ENCODE measurements around the gene STK32B.
"Not testable (repeated sequence)": the region's sequence is repeated elsewhere in the genome, so short reads cannot be mapped to it uniquely, and the experiment has no call there.

The STK32B gene

GRCh38 chr4:5051278-5052203, at the start of gene STK32B:
Gene STK32B (plus strand): TSS chr4:5051480.
- DNase-seq: peak; percentile 53

- DNase-seq: not testable (repeated sequence)
Measured at GRCh38 chr4:5001641-5002040, 49.6 kb upstream of the STK32B start.

GRCh38 chr4:5003372-5003857, 47.9 kb upstream of the STK32B start:
- DNase-seq: no peak

- no peak for DNase-seq
Measured at GRCh38 chr4:5003918-5004317, 47.4 kb upstream of the STK32B start.

- DNase-seq: no peak
Measured at GRCh38 chr4:5004496-5004895, 46.8 kb upstream of the STK32B start.

- DNase-seq: not testable (repeated sequence)
Measured at GRCh38 chr4:5006932-5007331, 44.3 kb upstream of the STK32B start.

- no peak for DNase-seq
Measured at GRCh38 chr4:5009796-5010195, 41.5 kb upstream of the STK32B start.

- DNase-seq: no peak
Measured at GRCh38 chr4:5010984-5011383, 40.3 kb upstream of the STK32B start.

- DNase-seq: no peak
Measured at GRCh38 chr4:5012244-5012898, 38.9 kb upstream of the STK32B start.

- DNase-seq: no peak
Measured at GRCh38 chr4:5012958-5013357, 38.3 kb upstream of the STK32B start.

- DNase-seq: no peak
Measured at GRCh38 chr4:5014007-5014682, 37.1 kb upstream of the STK32B start.

- DNase-seq: no peak
Measured at GRCh38 chr4:5018096-5018495, 33.2 kb upstream of the STK32B start.

GRCh38 chr4:5018603-5019002, 32.7 kb upstream of the STK32B start:
- DNase-seq: no peak

GRCh38 chr4:5019274-5019673, 32.0 kb upstream of the STK32B start, which contains the start of gene CYTL1:
Gene CYTL1 (minus strand): TSS chr4:5019458. CDS start chr4:5019445, 13 bp downstream.
- DNase-seq: peak; percentile 21

- DNase-seq: no peak
Measured at GRCh38 chr4:5019796-5020195, 31.5 kb upstream of the STK32B start.

- no peak for DNase-seq
Measured at GRCh38 chr4:5020341-5020740, 30.9 kb upstream of the STK32B start.

- DNase-seq: no peak
Measured at GRCh38 chr4:5021546-5021945, 29.7 kb upstream of the STK32B start.

GRCh38 chr4:5024673-5025072, 26.6 kb upstream of the STK32B start:
- DNase-seq: no peak

- no peak for DNase-seq
Measured at GRCh38 chr4:5026371-5026770, 24.9 kb upstream of the STK32B start.

- no peak for DNase-seq
Measured at GRCh38 chr4:5027346-5027745, 23.9 kb upstream of the STK32B start.

GRCh38 chr4:5028480-5028879, 22.8 kb upstream of the STK32B start:
- DNase-seq: no peak

GRCh38 chr4:5029447-5029846, 21.8 kb upstream of the STK32B start:
- no peak for DNase-seq

GRCh38 chr4:5030221-5030620, 21.1 kb upstream of the STK32B start:
- no peak for DNase-seq

All from NCI-H69 (cell line).